HG03342 (cell line): ENCODE data around the gene DOCK10.
A peak's percentile ranks its signal among the peaks of the same experiment; 100 is the strongest.

ENCODE experiments used
- ATAC-seq: cut with Tn5 transposase; IDR thresholded peaks from one replicate; pipeline ENCODE4 v1.9.1; 2021; ENCODE audit warnings: mild to moderate bottlenecking, moderate library complexity; ENCODE audit not compliant: unreplicated experiment

DOCK10 gene

DNA sequence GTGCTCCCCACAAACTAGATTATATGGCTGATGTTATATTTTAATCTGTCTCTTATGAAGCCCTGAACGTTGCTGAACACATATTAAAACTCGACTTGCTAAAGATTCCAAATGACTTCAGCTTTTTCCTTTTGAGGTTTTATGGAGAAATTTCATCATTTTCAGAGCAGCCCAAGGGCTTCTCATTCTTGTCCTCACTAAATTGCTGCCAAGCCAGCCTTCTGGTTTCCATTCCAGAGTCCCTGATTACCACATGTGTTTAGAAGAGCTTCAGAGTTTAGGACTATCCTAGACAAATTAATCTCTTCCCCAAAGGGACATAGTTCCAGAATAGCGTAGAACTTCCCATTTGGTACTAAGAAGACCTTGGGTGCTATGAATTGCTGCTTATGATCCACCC, 248.3 kb downstream of the DOCK10 start:
- ATAC-seq, result no peak

- ATAC-seq, result no peak
Observed at GRCh38 chr2:224786848-224787247, 255.4 kb downstream of the DOCK10 start.

DNA sequence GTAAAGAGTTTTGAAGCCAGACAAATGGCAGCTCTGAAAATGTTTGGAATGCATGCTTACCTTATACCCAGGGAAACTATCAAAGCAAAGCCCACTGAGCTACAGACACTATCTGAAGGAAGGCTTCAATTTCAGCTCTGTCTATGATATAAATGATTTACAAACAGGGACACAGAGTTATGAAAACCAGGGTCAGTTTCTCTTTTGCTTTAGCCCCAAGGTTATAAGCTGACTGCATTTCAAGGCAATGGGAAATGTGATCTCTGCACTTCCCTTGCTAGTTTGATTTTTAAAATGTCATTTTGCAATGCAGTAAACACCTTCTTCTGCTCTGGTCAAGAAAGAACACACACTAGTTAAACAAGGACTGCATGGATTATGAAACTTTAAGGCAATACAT, 260.9 kb downstream of the DOCK10 start:
- ATAC-seq, result no peak

DNA sequence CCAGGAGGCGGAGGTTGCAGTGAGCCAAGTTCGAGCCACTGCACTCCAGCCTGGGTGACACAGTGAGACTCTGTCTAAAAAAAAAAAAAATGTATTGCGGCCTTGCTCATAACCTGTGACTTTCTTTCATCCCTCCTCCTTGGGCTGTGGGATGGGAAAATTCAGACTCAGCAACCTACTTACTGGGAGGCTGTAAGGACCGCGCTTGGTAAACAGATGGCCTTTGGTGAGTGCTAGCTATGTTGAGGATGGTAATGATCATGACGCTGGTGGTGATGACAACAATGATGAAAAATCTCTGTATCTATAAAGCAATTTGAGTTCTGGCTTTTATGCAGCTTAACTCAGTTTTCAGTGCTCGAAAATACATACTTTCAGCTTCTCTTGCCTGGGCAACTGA, 261.4 kb downstream of the DOCK10 start:
- ATAC-seq, result no peak

DNA sequence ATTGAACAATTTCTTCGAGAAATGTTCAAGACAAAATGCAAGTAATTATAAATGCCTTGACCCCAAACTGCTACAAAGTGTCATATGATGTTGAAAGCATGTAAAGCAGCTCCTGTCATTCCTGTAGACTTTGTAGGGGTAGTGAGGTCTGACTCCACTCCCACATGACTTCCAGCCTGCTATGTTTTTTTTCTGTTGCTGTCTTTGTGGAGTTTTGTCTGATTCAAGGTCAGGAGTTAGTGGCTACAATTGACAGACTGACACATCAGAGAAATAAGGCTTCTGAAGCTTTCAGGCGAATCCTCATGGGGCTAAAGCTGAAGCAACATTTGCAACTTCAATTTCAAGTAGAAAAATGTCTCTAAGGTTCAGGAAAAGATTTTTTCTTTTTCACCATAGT, 262.2 kb downstream of the DOCK10 start:
- no peak for ATAC-seq

DNA sequence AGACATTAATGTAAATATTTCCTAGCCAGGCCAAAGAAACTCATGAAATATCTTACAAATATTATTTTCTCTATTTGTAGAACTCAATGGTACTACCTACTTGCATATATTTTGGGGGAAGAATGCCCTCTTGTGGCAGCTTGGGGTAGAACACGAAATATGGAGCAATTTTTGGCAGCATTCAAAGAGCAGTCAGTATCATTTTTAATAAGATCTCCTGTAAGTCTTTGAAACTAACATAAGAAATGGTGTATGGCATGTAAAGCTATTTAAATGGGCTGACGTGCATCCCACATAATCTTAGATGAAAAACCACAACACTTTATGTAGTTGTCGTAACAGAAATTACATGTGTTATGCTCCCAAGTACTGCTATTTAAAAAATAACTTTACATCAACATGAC, 263.8 kb downstream of the DOCK10 start:
- no peak for ATAC-seq

GRCh38 chr2:224777559-224777930, 264.7 kb downstream of the DOCK10 start:
- ATAC-seq, result no peak

DNA sequence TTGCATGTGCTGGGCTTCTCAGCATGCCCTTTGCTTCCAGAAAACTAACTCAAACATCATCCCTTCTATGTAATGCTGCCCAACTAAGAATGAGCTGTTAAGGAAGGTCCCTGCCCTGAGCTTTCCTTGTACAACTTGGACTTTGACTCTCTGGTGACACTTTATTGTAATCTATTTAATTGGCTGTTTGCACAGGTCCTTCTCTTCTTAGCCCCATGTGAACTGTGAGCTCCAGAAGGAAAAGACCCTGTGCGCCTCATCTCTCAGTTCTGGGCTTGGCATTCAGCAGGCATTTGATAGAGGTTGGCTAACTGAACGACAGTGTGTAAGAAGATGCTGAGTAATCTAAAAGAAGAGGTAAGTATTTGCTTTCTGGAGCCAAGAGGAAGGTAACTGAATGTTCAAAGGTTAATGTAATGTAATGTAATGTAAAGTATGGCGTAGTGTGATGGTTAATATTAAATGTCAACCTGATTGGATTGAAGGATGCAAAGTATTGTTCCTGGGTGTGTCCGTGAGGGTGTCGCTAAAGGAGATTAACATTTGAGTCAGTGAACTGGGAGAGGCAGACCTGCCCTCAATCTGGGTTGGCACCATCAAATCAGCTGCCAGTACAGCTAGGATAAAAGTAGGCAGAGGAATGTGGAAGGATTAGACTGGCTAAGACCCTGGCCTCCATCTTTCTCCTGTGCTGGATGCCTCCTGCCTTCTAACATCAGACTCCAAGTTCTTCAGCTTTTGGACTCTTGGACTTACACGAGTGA, 265.3 kb downstream of the DOCK10 start:
- ATAC-seq, result no peak

- ATAC-seq, result no peak
Observed at GRCh38 chr2:224775647-224776046, 266.6 kb downstream of the DOCK10 start.

DNA sequence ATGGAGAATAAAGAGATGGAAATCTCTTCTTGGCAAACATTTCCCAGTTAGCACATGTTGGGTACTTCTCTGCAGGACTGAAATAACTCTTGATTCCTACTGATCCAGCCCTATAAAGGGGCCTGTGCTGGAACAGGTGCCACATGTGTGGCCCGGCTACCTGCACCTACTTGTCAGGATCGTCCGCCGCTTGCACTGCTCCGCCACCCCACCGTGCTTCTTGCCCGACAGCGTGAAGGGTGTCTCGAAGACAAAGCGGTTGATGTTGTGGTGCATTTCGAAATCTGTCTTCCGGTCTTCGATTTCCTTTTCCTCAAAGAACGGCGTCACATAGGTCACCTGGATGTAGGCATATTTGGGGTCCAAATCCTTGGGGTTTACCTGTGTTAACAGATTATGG, 267.5 kb downstream of the DOCK10 start:
- no peak for ATAC-seq

- ATAC-seq, result no peak
Observed at GRCh38 chr2:224772494-224772893, 269.8 kb downstream of the DOCK10 start.

DNA sequence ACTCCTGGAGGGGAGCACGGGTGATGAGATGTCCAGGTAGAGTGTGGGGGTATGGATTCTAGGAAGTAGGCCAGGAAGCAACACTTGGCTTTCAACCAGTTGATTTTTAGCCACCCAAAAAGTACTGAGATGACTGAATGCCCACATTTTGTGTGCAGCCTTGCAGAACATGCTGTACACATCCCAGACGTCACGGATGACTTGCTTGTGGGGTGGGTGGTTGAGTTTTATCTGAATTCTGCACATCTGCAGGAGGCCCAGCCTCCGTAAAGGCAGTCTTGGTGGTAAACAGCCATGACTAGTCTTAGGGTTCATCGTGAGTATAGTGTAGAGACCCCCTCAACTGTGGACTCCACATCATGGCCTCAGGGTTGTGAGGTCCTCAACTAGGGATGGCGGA, 272.8 kb downstream of the DOCK10 start:
- ATAC-seq, result no peak

DNA sequence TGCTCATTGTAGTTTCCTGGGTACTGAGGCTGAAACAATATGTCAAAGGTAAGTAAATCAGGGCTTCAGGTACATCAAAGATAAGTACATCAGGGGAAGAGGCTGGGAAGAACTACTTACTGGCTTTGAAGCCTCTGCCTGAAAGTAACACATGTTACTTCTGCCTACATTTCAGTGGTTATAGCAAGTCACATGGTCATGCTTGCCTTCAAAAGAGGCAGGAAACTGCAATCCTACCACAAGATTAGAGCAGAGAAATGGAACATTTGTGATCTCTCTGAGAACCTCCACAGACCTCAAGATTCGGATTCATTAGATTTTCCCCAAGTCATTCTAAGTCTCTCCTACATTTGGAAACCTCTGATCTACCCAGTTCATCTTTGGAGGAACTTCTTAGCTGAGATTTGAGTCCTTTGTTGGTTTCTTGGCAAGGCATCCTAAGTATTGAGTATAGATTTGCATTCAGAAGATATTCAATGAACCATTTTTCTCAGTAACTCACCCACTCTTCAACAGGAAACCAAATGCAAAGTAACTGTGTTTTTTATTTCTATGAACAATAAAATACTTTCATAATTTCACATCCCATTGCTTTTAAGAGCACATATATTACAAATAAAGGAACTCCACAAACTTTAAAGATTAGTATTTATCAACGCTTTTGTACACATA, 277.6 kb downstream of the DOCK10 start:
- peak; percentile 74 for ATAC-seq

DNA sequence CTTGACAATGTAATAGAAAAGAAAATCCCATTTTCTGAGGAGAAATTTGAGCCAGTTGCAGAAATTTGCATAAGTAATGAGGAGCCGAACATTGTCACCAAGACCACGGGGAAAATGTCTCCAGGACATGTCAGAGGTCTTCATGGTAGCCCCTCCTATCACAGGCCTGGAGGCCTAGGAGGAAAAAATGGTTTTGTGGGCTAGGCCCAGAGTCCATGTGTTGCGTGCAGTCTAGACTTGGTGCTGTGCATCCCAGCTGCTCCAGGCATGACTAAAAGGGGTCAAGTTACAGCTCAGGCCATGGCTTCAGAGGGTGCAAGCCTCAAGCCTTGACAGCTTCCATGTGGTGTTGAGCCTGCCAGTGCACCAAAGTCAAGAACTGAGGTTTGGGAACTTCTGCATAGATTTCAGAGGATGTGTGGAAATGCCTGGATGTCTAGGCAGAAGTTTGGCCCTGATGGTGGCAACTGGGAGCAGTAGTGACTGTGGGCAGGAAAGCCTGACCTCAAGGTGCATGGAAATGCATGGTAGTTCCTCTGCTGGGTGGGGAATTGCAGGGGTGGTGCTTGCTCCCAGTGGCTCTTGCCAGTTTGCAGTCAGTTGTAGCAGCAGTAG, 284.2 kb downstream of the DOCK10 start:
- ATAC-seq, result no peak

- ATAC-seq, result no peak
Observed at GRCh38 chr2:224753743-224754540, 288.3 kb downstream of the DOCK10 start.

DNA sequence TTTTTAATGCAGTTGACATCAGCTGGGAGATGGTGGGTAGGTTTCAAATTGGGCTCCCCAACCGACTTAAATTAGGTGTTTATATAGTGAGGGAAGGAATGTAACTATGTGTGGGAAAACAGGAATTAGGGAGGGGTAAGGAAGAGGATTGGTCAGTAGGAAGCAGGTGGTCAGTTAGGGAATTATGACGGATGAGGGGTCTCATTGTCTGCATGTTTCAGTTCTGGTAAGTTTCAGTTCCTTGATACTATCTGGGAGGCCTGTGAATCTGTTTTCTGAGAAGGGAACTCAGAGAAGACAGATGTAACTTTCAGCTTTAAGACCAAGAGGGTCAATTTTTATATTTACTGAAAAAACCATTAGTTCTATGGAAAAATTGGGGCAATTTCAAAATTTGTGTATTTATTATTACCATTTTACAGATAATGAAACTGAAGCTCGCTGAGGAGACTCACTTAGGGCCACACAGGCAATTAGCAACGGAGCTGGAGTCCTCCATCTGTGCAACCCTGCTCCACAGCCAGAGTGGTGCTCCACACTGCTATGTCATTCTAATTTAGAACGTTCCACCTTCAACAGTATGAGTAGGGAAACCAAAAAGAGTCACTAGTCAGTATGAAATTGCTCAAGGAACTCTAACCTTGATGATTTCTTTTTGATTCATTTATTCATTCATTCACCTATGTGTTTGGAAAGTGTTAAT, 290.1 kb downstream of the DOCK10 start:
- peak; percentile 73 for ATAC-seq

- ATAC-seq, result no peak
Observed at GRCh38 chr2:224749136-224749535, 293.1 kb downstream of the DOCK10 start.

- no peak for ATAC-seq
Observed at GRCh38 chr2:224747765-224748164, 294.5 kb downstream of the DOCK10 start.

- ATAC-seq, result no peak
Observed at GRCh38 chr2:224736227-224736626, 306.0 kb downstream of the DOCK10 start.

DNA sequence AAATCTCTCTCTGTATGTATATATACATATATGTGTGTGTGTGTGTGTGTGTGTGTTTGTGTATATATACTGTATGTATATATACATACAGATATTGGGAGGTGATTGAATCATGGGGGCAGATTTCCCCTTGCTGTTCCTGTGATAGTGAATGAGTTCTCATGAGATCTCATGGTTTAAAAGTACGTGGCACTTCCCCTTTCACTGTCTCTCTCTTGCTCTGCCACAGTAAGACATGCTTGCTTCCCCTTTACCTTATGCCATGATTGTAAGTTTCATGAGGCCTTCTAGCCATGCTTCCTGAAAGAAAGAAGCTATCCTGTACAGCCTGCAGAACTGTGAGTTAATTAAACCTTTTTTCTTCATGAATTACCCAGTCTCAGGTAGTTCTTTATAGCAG, 307.3 kb downstream of the DOCK10 start:
- no peak for ATAC-seq

- no peak for ATAC-seq
Observed at GRCh38 chr2:224731665-224732064, 310.6 kb downstream of the DOCK10 start.
